NCI-H2196 treated with DMSO at 0.1 percent for 48 hours (cell line): Measurements from ENCODE around the gene PRDM9.
"Not testable (repeated sequence)": the region's sequence is repeated elsewhere in the genome, so short reads cannot be mapped to it uniquely, and the experiment has no call there.

Experiments used
- DNase-seq: peaks from one replicate; lab custom pipeline; 2025; ENCODE audit not compliant: unreplicated experiment; lab: John Stamatoyannopoulos, UW

Gene PRDM9

DNA sequence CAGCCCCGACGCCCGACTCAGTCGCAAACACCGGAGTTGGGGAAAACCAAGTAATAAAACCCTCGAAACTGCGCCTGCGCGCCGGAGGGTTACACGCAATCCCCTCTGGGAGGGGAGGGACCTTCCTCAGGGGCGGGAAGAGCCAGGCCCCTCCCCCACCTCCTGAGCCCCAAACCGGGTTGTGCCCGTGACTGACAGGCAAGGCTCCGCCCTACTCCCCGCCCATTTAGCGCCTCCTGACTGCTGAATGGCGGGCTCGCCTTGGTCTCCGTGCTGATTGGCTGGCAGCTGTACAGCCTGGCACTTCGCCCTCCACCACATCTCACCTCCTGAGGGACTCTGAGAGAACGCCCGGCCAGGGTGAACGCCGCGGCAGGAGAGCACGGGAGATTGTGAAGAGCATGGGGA is at the start of gene PRDM9:
PRDM9 (plus strand) TSS at position 332 of the 408 bp plus-strand sequence. CDS start 1,425 bp downstream, outside the sequence.
- DNase-seq: no peak

- DNase-seq: no peak
Observed at GRCh38 chr5:23457780-23458179, 49.6 kb upstream of the PRDM9 start.

GRCh38 chr5:23459214-23459613 is 48.2 kb upstream of the PRDM9 start:
- DNase-seq: no peak

DNA sequence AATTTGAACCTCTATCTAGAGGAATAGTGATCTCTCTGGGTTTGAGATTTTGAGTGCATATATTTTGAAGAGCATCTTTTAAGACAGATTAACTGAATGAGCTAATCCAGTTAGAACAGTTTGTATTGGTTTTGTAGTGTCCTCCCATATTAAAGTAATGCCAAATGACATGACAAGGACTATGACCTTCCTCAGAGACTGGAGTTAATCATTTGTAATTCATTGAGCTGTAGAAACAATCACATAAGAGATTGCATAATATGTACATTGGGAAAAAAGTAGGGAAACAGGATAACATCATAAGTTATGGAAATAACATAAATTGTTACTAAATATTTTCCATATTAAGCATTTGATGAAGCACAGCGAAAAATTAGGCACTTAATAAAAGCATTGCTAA is 45.8 kb upstream of the PRDM9 start:
- DNase-seq: no peak

- no peak for DNase-seq
Observed at GRCh38 chr5:23466401-23466912, 41.0 kb upstream of the PRDM9 start.

- DNase-seq: no peak
Observed at GRCh38 chr5:23468658-23469057, 38.8 kb upstream of the PRDM9 start.

- no peak for DNase-seq
Observed at GRCh38 chr5:23473915-23474314, 33.5 kb upstream of the PRDM9 start.

GRCh38 chr5:23474315-23474714 is 33.1 kb upstream of the PRDM9 start:
- no peak for DNase-seq

- DNase-seq: no peak
Observed at GRCh38 chr5:23476580-23476979, 30.8 kb upstream of the PRDM9 start.

GRCh38 chr5:23482642-23483041 is 24.8 kb upstream of the PRDM9 start:
- no peak for DNase-seq

DNA sequence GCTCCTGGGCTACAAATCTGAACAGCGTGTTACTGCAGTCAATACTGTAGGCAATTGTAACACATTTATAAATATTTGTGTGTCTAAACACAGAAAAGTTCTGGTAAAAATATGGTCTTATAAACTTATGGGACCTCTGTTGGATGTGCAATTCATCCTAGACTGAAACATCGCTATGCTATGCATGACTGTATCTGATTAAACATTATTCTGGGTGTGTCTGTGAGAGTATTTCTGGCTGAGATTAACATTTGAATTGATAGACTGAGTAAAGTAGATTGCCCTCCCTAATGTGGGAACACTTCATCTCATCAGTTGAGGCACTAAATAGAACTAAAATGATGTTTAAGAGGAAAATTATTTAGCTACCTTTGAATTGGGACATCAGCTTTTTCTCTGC is 24.3 kb upstream of the PRDM9 start:
- DNase-seq: no peak

DNA sequence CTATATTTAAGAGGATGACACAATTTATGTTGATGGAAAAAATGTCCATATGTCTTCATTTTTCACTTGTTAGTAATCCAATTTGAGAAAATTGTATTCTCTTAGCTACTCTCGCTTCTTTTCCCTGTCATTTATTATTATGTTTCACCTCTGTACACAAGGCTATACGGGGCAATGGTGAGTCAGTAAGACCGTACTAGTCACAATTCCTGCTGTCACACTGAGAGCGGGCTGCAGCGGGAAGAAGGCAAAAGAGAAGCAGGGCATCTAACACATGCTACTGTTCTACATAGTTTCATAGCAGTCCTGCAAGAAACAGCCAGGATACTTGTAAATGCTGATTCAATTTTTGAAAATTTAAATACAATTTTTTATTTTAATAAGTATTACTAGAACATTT is 23.3 kb upstream of the PRDM9 start:
- no peak for DNase-seq

- not testable (repeated sequence) for DNase-seq
Observed at GRCh38 chr5:23486227-23486626, 21.2 kb upstream of the PRDM9 start.

- DNase-seq: no peak
Observed at GRCh38 chr5:23490993-23491392, 16.4 kb upstream of the PRDM9 start.

DNA sequence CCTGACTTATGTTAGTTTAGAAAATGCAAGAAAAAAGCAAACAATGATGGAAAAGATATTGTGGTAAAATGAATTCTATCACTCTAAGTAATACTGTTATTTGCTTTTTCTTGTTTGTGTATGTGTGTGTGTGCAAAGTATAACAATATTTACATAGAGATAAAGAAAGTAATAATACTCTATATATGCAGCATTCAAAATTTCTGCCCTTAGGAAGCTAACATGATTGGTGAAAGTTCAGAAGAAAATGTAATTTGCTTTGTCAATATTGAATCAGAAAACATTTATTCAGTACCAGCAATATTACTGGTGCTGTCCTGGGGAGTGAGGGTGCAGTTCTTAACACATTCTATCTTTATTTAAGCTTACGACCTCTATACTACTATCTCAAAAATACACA is 12.9 kb upstream of the PRDM9 start:
- DNase-seq: no peak

DNA sequence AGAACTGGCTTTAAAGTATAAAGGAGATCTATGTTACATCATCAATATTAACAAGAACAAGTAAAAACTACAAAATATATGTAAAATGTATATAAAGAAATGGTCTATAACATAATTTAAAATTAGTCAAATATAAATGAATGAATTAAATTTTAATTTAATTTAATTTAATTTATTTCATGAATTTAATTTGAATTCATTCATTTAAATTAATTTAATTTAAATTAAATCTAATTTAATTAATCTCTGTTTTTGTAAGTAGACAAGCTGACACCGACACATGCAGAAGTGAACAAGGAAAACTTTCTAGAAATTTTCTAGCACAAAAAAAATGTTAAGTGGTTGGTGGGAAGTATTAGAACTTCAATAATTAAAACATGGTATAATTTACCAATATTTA is 10.8 kb upstream of the PRDM9 start:
- DNase-seq: no peak

DNA sequence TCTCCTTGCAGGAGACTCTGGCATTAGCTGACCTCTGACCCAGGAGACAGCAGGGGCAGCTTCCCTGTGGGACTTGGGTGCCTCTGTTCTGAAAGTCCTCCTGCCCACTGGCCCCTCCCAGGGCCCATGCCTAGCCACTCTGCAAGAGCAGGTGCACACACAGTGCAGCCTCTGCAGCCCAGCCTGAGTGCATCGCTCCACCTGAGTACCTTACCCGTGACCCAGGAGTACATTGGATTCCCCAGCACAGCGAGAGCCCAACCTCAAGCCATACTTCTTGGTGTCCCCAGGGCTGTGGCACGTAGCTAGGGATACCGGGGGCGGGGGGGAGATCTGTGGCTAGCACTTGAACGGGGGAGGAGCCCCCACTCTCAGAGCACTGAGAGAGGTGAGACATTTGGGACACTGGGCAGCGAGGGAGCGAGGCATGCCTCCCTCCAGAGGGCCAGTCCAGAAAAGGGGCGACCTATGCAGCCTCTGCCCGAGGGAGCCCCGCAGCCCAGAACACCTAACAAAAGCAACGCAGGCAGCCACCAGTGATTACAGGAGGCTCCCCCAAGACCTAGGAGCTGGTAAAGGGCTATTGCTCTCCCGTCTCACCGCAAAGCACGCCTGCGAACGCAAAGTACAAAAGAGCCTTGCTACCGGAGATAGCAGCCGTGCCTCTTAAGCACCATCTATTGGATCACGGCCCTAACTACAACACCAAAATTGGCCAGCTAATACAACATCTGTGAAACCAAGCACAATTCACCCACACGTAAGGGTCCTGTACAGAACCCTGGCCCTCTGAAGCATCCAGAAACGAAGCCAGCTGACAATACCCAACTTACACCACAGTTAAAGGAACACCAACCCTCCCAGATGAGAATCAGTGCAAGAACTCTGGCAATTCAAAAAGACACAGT is 826 bp upstream of the PRDM9 start:
- no peak for DNase-seq

- not testable (repeated sequence) for DNase-seq
Observed at GRCh38 chr5:23510434-23510833, 3.0 kb downstream of the PRDM9 start.

GRCh38 chr5:23522553-23522952 is 15.1 kb downstream of the PRDM9 start:
- DNase-seq: no peak

- no peak for DNase-seq
Observed at GRCh38 chr5:23523031-23523430, 15.6 kb downstream of the PRDM9 start.

DNA sequence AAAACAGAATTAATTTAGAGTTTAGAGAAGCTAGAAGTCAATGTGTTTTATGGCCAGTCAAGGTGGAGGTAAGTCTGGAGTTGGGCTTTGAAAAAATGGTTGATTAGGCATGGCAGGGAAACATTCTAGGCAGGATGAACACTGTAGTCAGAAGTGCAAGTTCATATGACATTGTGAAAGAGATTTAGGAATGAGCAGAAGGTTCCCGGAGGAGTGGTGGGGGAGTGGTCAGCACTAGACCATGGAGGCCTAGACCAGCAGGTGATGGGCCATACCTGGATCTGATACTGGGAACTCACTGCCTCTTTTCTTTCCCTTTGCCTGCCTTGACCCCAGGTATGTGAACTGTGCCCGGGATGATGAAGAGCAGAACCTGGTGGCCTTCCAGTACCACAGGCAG is 16.6 kb downstream of the PRDM9 start:
- DNase-seq: no peak

GRCh38 chr5:23525751-23526150 is 18.3 kb downstream of the PRDM9 start:
- DNase-seq: no peak

- DNase-seq: not testable (repeated sequence)
Observed at GRCh38 chr5:23526616-23527015, 19.2 kb downstream of the PRDM9 start.
